Fibroblast of skin of abdomen (primary cell): ENCODE measurements around the gene ABAT.
A peak's percentile ranks its signal among the peaks of the same experiment; 100 is the strongest.
"Not testable (repeated sequence)": the region's sequence is repeated elsewhere in the genome, so short reads cannot be mapped to it uniquely, and the experiment has no call there.

ENCODE experiments used
- DNase-seq: peaks from one replicate; pipeline ENCODE4 v3.0.0-alpha.2; 2013

The ABAT gene

DNA sequence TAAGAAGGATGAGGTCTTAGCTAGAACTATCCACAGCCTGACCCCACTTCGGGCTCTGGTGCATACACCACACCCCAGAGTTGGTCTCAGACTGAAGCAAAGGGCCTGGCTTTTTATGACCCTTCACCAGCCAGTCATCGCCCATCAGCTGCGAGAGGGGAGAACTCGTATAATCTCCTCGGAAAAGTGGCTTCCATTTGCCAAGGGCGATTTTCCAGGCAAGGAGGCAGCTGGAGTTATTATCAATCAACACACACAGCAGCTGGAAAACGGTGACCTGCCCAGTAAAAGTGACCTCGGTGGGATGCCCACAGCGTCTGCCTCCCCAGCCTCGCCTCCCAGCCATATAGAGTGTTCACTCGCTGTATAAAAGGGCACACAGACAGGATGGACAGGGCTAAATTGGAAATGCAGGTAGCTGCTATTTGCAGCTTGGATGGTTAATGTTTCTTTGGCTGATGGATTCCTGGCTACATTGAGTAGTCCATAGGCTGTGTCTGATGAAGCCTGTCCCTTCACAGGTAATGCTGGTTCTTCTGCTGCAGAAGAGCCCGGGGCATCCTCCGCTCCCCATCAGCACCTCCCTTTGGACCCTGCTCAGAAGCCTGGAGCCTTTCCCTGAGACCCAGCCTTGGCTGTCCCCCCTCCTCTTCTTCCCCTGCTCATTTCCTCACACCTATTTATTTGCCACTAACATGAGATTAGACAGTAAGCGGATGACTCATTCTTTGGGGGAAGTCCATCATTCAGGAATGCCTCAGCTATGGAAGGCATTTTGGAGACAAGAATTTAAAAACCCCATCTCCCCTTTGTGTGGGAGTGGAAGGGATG is 77.3 kb downstream of the ABAT start:
- peak; percentile 91 for DNase-seq

DNA sequence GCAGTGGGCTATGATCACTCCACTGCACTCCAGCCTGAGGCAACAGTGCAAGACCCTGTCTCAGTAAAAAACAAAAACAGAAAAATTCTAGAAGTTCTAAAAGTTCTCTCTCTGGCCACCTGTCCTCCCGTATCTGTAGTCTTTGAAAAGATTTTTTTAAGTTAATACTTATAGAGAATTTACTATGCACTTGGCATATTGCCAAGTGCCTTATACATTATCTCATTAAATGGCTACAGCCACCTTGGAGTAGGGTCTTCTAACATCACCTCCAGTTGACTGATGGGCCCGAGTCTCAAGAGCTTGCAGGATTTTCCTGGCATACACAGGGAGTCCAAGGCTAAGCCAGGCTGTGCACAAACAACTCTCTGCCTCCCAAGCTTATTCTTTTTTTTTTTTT is 78.3 kb downstream of the ABAT start:
- DNase-seq: no peak

DNA sequence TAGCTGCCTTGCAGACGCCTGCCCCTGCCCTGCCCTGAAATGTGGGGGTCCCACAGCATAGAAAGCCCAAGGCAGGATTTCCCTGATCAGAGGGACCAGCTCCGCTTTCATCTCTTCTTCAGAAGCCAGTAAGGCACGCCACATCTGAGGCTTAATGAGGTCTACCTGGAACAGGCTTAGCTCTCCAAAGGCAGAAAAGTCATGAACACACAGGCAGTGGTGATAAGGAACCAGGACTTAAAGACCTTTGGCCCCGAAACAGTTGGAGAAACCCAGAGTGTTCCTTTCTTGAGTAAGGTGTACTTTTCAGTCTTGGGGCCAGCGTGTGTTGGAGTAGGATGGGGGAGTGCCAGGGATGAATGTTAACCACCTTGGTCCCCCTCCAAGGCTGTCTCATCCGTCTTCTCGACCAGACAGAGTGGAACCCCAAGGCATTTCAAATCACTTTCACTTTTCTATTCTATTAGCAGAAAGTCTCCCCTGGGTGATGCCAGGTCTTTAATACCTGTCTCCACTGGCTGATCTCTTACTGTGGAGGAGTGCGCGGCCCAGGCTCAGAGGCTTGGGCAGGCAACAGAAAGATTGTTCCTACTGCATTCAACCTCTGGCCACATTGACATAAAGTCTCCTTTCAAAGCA is 79.1 kb downstream of the ABAT start:
- DNase-seq: no peak

DNA sequence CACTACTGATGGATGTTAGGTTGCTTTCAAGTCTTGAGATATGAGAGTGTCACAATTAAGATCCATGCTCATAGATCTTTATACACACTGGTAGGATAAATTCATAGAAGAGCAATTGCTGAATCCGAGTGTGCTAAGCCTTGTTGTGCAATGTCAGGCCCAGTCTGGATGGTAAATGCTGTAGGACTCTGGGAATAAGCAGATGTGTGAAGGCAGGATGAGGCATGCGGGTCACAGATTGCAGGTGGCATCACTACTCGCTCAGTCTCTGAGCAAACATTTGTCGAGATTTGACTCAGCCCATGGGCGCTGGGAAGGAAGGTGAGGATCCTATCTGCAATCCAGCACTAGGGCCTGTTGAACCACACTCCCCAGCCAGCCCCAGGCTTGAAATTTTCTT is 82.3 kb downstream of the ABAT start:
- DNase-seq: no peak

DNA sequence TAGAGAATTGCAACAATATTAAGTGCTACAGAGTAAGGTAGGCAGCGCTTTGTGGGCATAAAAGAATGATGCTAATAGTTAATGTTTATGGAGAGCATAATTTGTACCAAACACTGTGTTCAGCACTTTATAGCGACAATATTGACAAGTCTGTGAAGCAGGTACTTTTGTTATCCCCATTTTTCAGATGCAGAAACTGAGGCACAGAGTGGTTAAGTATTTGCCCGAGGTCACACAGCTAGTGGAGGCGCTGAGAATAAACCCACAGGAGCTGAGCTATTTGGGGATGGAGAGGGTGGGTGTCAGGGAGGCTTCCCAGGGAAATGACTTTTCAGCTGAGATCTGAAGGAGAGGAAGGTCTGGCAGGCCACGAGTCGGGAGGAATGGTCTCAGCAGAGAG is 83.6 kb downstream of the ABAT start:
- DNase-seq: no peak

DNA sequence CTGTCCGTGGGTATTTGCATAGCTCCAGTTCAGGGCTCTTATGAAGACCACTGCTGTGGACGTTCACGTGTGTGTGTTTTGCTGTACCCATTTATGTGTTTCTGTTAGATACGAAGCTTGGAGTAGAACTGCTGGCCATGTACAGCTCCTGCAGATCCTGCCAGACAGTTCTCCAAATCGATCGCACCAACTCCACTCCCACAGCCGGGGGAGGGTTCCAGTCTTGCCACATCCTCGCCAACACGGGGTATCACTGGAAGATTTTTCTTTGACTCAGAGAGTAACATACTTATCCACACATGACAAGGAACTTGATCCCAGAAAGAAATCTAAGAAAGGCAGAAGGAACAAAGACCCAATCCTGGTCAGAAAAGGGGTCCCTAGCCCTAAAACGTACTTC is 85.6 kb downstream of the ABAT start:
- no peak for DNase-seq

DNA sequence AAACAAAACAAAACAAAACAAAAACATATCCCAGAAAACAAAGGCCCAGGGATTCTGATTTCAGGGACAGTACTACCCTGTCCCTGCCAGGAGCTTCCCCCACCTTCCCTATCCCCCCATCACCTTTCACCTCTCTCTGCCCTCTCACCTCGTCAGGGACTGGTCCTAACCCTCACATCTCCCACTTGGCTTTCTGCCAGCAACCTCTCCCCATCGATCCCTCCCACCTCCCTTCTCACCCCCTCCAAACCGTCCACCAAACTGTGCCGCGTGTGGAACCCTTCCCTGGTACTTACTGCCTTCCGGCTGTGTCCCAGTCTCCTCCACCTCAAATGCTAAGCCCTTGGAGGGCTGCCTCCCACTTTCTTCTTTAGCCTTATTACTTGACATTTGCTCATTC is 86.7 kb downstream of the ABAT start:
- DNase-seq: no peak

DNA sequence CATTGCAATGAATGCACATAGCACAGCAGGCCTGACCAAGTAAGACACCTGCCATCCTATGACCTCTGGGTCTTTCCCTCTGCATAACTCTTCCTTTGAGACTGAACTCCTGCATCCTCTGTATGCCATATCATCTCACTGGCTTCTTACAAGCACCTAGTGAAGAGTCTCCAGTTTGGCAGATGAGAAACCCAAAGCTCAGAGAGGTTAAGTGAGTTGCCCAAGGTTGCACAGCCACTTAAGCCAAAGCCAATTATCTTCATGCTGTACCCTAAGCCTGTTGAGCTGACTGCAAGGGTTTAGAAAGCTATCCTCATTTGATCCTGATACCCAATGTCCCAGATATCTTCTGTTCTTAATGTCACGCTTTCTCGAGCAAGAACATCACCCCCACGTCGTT is 87.8 kb downstream of the ABAT start:
- DNase-seq: no peak

DNA sequence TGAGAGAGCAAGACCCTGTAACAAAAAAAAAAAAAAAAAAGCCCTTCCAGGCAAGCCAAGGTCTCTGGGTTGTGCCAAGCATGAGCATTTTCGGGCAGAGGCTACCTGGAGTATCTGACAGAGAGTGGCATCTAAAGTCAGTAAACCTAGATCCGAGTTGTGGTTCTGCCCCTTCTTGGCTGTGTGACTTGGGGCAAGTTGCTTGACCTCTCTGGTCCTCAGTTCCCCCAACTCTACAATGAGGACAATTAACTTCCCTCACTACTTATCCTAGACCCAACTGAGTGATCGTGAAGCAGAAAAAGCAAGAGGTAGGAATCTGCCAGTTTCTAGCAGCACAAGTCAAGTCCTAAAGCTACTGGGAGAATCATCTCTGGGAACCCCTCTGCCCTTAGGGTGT is 88.7 kb downstream of the ABAT start:
- DNase-seq: no peak

DNA sequence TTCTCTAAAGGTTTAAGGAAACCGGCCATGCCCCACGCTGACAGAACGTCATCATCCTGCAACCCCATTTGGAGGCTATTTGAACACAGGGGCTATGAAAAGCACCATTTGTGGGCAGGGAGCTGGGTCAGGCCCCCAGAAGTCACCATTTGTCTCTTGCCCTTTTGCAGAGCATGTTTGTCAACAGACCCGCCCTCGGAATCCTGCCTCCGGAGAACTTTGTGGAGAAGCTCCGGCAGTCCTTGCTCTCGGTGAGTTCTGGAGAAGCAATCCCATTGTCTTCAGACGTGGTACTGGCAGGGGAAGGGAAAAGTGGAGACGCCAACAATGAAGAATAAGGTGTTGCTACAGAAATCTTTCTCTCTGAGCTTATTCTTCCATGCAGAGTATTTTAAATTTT is 89.5 kb downstream of the ABAT start:
- DNase-seq: no peak

DNA sequence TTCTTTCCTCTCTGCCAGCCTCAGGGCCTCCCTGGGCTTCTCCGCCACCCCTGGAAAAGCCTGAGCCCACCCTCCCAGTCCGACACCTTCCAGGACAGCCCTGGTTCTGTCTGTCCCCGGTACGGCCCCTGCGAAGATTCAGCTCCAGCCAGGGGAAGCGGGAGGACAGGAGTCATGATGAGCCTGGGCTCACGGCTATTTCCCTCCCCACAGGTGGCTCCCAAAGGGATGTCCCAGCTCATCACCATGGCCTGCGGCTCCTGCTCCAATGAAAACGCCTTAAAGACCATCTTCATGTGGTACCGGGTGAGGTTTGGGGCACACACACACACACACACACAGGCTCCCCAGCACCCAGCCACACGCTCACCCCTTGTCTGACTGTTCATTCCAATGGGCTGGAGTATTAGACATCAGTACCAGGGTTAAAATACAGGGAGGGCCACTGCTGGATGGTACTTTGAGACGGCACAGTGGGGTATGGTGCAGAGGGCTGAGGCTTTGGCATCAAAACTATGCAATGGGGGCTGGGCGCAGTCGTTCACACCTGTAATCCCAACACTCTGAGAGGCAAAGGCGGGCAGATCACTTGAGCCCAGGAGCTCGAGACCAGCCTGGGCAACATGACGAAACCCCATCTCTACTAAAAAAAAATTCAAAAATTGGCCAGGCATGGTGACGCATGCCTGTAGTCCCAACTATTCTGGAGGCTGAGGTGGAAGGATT is 90.3 kb downstream of the ABAT start:
- DNase-seq: no peak

DNA sequence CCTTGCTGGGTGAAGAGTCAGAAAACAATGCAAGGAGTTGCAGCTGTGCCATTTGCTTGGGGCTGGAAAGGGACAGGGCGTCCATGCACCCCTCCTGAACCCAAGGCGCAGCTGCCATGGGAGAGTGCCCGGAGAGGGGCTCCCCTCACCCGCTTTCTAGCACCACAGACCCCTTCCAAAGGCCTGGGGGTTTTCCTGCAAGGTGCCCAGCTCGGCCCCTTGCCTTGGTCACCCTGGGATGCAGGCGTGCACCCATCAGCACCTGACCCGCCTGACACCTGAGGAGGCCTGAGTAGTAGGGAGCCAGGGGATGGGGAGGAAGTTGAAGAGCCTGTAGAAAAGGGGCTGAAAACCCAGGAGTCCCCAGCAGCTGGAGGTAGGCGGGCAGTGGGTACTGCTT is 92.8 kb downstream of the ABAT start:
- DNase-seq: no peak

DNA sequence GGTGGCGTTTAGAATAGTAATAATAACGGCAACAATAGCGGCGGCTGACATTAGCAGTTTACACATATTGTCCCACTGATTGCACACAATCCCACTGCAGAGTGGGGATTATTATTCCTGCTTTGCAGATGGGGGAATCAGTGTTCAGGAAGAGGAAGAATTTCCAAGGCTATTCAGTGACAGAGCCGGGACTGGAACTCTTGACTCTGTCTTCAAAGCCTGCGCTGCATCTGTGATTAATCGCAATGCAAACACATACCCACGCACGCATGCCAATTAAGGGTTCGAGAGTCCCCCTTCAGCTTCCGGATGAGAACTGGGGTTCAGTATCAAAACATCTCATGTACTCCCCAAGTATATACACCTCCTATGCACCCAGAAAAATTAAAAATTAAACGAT is 93.9 kb downstream of the ABAT start:
- no peak for DNase-seq

DNA sequence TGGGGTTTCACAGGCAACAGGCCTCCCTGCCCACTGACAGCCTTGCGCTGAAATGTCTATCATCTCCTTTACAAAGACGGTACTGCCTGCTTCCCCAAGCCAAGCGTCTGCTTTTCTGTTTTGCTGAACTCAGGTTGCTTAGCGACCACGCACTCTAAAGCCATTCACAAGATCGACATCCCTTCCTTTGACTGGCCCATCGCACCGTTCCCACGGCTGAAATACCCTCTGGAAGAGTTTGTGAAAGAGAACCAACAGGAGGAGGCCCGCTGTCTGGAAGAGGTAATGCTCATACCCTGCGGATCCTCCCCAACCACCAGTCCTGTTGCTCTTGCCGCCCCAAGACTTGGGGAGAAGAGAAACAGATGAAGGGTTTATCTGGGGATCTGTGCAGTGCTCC is 94.3 kb downstream of the ABAT start:
- no peak for DNase-seq

DNA sequence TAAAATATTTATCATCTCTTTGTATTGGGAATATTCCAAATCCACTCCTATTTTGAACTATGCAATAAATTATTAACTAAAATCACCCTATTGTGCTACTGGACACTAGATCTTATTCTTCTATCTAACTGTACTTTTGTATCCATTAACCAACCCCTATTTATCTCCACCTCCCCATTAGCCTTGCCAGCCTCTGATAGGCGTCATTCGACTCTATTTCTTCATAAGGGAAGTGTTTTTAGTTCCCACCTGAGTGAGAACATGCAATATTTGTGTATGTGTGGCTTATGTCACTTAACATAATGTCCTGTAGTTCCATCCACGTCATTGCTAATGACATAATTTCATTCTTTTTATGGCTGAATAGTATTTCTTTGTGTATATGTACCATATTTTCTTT is 99.1 kb downstream of the ABAT start:
- DNase-seq: no peak

DNA sequence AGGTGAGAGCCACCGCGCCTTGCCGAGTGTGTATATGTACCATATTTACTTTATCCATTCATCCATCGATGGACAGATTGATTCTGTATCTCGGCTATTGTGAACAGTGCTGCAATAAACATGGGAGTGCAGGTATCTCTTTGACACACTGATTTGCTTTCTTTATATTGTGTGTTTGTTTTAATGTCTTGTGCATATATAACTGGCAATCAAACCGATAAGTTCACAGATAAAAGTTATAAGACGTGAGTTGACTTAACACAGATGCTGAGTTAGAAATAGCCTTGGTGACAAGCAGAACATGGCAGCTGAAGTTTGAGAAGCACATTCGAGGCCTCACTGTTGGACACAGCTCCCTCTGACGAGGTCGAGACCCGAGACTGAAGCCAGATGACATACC is 99.8 kb downstream of the ABAT start:
- DNase-seq: no peak

DNA sequence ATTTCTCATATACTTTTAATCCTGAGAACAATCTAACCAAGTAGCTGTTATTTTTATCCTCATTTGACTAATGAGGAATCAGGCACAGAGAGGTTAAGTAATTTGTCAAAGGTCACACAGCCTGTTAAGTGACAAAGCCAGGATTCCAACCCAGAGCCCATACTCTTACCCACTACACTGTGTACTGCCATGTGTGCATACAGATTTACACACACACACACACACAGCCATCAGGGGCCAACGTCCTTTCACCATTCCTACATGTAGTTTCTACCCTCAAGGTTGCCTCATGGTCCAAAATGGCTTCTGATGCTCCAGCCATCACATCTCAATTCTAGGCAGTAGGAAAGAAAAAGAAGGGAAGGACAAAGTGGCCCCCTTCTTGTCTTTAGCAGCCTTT is 100.9 kb downstream of the ABAT start:
- DNase-seq: no peak

DNA sequence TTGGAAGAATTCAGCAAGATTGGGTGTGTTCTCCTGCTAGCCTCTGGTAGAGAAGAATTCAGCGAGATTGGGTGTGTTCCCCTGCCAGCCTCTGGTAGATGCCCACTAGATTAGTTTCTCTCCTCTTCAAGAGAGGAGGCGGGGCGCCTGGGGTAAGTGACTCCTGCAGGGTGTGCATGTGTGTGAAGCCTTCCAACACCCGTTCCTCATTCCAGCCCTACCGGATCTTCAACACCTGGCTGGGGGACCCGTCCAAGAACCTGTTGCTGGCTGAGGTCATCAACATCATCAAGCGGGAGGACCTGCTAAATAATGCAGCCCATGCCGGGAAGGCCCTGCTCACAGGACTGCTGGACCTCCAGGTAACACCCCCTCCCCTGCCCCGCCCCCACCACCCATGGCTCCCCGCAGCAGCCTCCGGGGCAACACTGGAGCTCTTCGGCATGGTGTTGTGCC is 101.7 kb downstream of the ABAT start:
- no peak for DNase-seq

DNA sequence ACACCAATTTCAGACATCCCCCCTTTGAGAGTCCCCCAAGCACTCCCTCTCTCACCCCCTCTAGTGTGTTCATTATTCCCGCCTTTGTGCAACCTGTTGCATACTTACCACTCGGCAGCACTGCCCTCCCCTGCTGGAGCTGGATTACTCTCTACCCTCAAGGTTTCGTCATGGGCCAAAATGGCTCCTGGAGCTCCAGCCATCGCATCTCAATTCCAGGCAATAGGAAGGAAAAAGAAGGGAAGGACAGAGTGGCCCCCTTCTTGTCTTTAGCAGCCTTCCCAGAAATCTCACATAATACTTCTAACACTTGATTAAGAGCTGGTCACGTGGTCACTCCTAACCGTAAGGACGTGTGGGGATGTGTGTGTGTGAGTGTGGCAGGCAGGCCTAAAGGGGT is 102.8 kb downstream of the ABAT start:
- DNase-seq: no peak

DNA sequence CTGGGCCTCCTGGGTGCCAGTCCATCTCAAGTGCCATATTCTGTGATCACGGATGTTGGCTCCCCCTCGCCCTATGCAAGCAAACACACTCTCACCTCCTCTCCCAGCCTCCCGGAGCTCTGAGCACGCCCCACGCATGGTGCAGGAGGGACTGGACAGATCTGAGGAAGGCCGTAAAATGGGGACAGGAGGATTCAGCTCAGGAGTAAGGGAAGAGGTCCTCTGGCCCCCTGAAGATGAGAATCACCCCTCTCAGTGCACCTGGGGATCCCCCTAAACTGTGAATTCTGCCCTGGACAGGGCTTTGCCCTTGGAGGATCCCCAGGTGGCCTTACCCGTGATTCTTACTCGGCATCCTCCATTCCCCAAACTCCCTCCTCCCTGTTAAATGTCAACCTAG is 107.4 kb downstream of the ABAT start:
- DNase-seq: no peak

DNA sequence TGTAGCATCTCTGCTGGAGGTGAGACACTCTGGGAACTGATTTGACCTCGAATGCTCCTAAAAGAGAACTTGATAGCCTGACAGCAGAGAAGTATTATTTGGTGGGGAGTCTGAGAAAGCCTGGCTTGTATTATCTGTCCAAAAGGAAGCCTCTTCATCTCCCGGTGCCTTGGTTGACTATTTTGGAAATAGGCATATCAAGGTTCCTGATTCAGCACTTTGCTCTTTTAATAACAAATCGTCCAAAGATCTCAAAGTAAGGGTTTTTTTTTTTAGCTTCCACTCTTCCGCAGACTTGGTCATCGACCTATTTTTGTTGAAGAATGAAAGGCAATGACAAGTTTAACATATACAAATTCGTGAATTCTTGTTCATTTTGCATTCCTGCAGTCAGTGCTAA is 108.3 kb downstream of the ABAT start:
- no peak for DNase-seq

DNA sequence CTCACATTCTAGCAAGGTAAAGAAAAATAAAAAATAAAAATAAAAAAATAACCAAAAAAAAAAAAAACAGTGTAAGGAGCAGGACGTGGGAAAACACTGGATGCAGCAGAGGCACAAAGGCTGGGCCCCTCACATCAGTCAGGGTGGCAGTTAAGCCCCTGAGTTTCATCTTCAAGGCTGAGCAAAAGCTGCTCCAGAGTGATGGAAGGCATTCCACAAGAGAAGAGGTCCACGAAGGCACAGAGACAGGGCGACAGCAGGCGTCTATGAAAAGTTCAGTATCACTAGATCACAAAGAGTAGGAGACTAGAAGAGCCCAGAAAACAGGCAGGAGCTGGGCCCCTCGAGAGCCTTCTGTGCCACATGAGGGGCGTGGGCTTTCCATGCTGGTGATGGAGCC is 111.0 kb downstream of the ABAT start:
- no peak for DNase-seq

DNA sequence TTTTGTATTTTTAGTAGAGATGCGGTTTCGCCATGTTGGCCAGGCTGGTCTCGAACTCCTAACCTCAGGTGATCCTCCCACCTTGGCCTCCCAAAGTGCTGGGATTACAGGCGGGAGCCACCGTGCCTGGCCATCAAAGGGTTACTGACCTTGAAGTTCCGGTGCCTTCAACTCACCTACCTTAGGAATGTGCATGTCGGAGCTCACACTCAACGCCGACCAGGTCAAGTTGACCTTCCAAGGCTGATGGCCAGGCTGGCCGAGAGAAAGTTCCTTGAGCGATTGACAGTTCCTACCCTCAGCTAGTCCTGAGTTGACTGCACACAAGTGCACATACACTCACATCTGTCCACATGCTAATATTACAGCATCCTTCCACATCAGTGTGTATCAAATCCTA is 111.9 kb downstream of the ABAT start:
- DNase-seq: not testable (repeated sequence)
